Prostate gland (tissue), 2 donors: Measurements from ENCODE around the gene ADCY6. TPM values are rescaled to one million over a fixed set of nuclear protein-coding genes. Genes with fewer than 3 reads are reported as not detected.

Experiments used
- DNase-seq: peaks from one replicate; pipeline ENCODE4 v3.0.0-alpha.2; 2019; ENCODE audit warnings: low spot score
- H3K27ac ChIP-seq, 2 donors: fragments of 200-600 bp; sonication (generic); 2 replicates each; pipeline ENCODE4 v1.5.1; 2017 to 2019
- H3K27me3 ChIP-seq: fragments of 200-600 bp; sonication (generic); replicated peaks from 2 replicates; pipeline ENCODE4 v1.5.1; 2019; ENCODE audit not compliant: insufficient read depth
- H3K36me3 ChIP-seq, 2 donors: fragments of 200-600 bp; sonication (generic); 1 replicate in 1 of 2; 2 replicates in 1 of 2; pipeline versions ENCODE4 v1.5.1 to v1.8.1; 2017 to 2019
- H3K4me1 ChIP-seq: fragments of 200-600 bp; sonication (generic); replicated peaks from 2 replicates; pipeline ENCODE4 v1.5.1; 2019
- H3K4me3 ChIP-seq, 2 donors: fragments of 200-600 bp; sonication (generic); 2 replicates each; pipeline ENCODE4 v1.5.1; 2017 to 2019
- H3K9me3 ChIP-seq: fragments of 200-600 bp; sonication (generic); 2 replicates; pipeline ENCODE4 v1.5.1; 2017
- CTCF ChIP-seq, 4 experiments: fragments of 200-600 bp in 2 of 4; fragments of 450-650 bp in 2 of 4; sonication (generic) in 2 of 4; IDR thresholded peaks; 1 replicate in 3 of 4; 2 replicates in 1 of 4; pipeline ENCODE4 v1.5.1; 2016 to 2019; ENCODE audit warnings: antibody characterized with exemption in 4 of 4, mild to moderate bottlenecking in 2 of 4, moderate library complexity in 2 of 4
- POLR2A ChIP-seq: fragments of 450-650 bp; IDR thresholded peaks from one replicate; pipeline ENCODE4 v1.6.1; 2016; ENCODE audit warnings: antibody characterized with exemption, mild to moderate bottlenecking
- POLR2AphosphoS5 ChIP-seq: sonication (generic); formaldehyde crosslinking; IDR thresholded peaks from one replicate; pipeline ENCODE4 v1.6.1; 2017; ENCODE audit warnings: antibody characterized with exemption
- WGBS: methylation state at CpG from one replicate; pipeline ENCODE4 v1.1.5; 2018; 5-methylcytosine and 5-hydroxymethylcytosine counted together
- intact Hi-C: fragments of 100-400 bp; cut with DNase I; formaldehyde crosslinking; loops from one replicate; pipeline ENCODE4 v1.14.2; 2022
- total RNA-seq, 2 donors: library from RNA; depleted of rRNA; stranded (reverse); fragments of >200 nt; gene quantifications; one replicate each; pipeline ENCODE4 v1.1.0, GENCODE V29; 2016

Gene ADCY6
- total RNA-seq, 2 donors from 2014 or later, result 35.3 to 73.5 TPM

DNA sequence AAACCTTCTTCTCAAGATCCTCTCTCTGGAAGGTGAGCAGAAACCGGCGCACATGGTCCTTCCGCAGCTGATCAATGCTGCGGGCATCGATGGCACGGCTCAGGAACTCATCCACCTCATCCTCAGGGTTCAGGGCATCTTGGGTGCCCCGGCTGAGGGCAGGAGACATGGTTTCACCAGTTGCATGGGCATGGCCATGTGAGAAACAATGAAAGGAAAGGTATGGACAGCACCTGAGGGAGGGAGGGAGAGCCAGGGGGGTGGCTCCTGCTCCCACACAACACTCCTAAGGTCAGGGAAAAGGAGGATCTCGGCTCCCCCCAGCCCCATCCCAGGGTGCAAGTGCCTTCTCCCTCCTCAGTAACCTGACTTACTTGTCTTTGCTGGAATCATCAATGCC, 13.6 kb downstream of the ADCY6 start:
- intact Hi-C loops, result no loop called here
- Histone ChIP-seq H3K9me3 (no peaks in the 10 kb centered on the region), H3K4me1 (peaks cover 3% of the 10 kb centered on the region), H3K27ac (no peak overlapping the region), H3K36me3 (peaks cover 0 to 13% of the 10 kb centered on the region in 2 donors), H3K4me3 (no peak overlapping the region), H3K27me3 (no peaks in the 10 kb centered on the region)
- no peak for TF ChIP-seq POLR2A
- no peak for TF ChIP-seq POLR2AphosphoS5
- TF ChIP-seq CTCF (IDR thresholded peaks at IDR 0.05), result no peak
- no peak for DNase-seq
- 96% methylated on average over 8 of the region's 8 CpGs for WGBS

DNA sequence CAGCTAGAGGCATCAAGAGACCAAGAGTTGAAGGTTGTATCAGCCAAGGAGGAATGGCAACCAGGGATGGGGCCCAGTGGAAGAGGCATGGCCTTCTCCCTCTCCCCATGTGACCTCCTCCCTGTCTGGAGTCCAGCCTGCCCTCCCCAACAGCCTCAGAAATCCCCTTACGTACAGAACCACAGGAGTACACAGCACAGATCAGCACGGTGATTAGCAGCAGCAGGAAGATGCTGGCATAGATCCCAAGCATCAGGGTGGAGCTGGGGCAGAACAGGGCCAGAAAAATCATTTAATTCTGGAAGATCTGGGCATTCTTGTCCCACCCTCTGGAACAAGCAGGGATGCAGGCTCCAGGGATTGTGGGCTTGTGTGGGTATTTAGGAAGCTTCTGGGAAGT, 14.4 kb downstream of the ADCY6 start:
- DNase-seq, result no peak
- intact Hi-C loops, result no loop called here
- Histone ChIP-seq H3K4me1 (no peaks in the 10 kb centered on the region), H3K27ac (no peak overlapping the region), H3K4me3 (no peak overlapping the region), H3K27me3 (no peaks in the 10 kb centered on the region), H3K9me3 (no peaks in the 10 kb centered on the region), H3K36me3 (peaks cover 0 to 13% of the 10 kb centered on the region in 2 donors)
- TF ChIP-seq POLR2AphosphoS5, result no peak
- WGBS, result 53% methylated on average over 2 of the region's 2 CpGs

- no peaks in the 10 kb centered on the region for H3K27me3 ChIP-seq
- TF ChIP-seq CTCF (IDR thresholded peaks at IDR 0.05) (no peak), POLR2A (no peak), POLR2AphosphoS5 (no peak)
- H3K4me1 ChIP-seq, result no peaks in the 10 kb centered on the region
- H3K36me3 ChIP-seq, result peaks cover 0 to 13% of the 10 kb centered on the region in 2 donors
- no peak overlapping the region for H3K4me3 ChIP-seq
- intact Hi-C loops, result no loop called here
- WGBS, result 85% methylated on average over 5 of the region's 5 CpGs
- DNase-seq, result no peak
- no peaks in the 10 kb centered on the region for H3K9me3 ChIP-seq
- no peak overlapping the region for H3K27ac ChIP-seq
Measured at GRCh38 chr12:48773686-48774085, 15.2 kb downstream of the ADCY6 start.

DNA sequence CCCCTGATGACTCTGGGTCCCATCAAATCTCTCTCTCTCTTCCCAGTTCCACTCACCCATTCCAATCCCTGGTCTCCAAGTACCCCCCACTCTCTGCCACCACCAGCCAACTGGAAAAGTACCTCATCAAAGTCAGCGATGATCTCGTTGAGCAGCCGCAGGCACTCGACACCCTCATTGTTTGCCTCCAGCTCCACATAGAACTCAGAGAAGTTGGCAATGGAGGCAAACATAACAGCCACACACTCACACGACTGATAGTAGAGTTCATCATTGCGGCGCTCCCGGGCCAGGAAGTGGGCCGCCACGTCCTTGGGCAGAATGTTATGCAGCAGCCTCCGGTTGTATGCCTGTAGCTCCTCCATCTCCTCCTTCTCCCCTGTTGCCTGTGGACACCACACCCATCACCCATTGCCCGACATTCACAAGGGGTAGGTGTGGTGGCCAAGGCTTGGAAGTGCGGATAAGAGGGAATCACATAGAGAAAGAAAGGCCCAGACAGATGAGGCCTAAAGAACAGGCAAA, 17.2 kb downstream of the ADCY6 start:
- intact Hi-C loops, result no loop called here
- Histone ChIP-seq H3K4me3 (no peak overlapping the region), H3K4me1 (no peaks in the 10 kb centered on the region), H3K27ac (no peak overlapping the region), H3K9me3 (no peaks in the 10 kb centered on the region), H3K36me3 (peaks cover 0 to 13% of the 10 kb centered on the region in 2 donors), H3K27me3 (no peaks in the 10 kb centered on the region)
- 94% methylated on average over 13 of the region's 13 CpGs for WGBS
- DNase-seq, result no peak
- TF ChIP-seq POLR2A, result no peak
- no peak for TF ChIP-seq CTCF (IDR thresholded peaks at IDR 0.05)
- no peak for TF ChIP-seq POLR2AphosphoS5

DNA sequence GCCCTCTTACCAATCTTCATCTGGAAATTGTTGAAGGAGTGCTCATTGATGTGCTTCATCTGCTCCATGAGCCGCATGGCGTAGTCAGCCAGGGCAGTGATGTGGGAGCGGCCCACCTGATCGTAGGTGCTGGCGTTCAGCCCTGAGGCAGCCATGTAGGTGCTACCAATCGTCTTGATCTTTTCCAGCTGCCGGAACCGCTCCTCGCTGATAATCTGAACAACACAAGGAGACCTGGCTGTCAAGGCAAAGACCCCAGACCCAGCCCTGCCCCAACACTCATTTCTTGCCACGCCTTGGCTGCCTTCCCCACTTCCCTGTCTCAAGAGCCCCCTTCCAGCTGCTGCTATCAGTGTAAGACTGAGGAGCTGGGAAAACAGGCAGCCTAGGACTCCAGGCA, 18.1 kb downstream of the ADCY6 start:
- Histone ChIP-seq H3K9me3 (no peaks in the 10 kb centered on the region), H3K4me1 (no peaks in the 10 kb centered on the region), H3K4me3 (no peak overlapping the region), H3K27ac (no peak overlapping the region), H3K36me3 (peaks cover 0 to 13% of the 10 kb centered on the region in 2 donors), H3K27me3 (no peaks in the 10 kb centered on the region)
- TF ChIP-seq POLR2AphosphoS5, result no peak
- TF ChIP-seq CTCF (IDR thresholded peaks at IDR 0.05), result no peak
- no peak for TF ChIP-seq POLR2A
- WGBS, result 88% methylated on average over 10 of the region's 10 CpGs
- intact Hi-C loops, result no loop called here
- no peak for DNase-seq
